ENCODE results near the gene ADPRHL1.

Gene ADPRHL1

DNA sequence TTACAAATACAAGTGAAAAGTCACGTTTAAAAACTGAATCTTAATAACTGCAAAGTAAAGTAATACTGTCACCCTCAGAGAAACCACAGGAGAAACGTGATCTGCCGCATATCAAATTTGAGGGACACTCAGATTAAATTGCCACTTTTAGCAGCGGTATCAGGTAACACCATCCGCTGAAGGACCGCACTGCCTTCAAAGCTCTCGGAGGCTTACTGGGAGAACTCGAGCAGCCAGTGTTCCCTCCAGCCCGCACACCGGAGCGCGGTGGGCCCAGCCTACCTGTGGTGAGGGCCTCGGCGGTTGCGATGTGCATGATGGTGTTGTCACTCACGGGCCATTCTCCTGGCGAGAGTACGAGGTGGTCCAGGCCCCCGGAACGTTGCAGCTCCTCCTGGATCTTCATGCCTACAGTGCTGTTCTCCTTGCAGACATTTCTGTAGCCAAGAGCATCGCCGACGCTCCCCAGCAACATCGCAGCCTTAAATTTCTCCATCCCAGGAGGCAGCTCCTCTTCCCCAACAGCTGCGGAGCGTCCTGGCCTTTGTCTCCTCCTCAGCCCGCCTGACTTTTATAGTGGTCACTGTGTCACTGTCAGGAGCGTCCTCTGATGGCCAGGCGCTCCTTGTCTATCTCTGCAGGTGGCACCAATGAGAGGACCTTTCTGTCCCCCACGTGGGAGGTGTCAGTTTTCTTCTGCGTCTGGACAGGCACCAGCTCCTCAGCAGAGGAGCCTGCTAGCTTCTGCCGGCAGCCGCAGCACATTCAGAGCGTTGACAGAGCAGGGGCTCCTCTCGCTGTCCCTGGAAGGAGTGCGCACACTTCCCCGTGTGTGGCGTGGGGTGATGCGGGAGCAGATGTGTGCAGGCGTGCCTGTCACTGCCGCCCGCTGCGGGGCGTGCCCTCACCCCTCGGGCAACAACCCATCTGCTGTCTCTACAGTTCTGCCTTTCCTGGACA lies at the start of gene ADPRHL1:
Gene ADPRHL1, minus strand, starts transcription at position 547 of the 960 bp plus-strand sequence. Its CDS starts 51 bp downstream, at position 496.
- no peak for DNase-seq (ENCODE audit: low read depth)

DNA sequence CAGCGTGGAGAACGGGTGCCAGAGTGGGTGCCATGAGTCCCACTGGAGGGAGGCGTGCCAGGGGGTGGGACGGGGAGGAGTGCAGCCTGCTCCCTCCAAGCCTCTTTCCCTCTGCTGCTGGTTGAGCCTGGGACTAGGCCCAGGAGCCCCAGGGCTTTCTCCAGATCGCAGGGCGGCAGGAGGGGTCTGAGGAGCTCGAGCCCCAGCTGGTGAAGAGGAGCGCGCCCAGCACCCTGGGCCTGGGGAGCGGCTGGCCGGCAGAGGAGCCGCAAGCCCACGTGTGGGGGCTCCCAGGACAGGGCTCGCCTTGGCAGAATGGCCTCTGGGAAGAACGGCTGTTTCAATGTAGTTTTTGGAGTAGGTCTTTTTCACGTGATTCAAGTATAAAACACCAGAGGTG lies 49.4 kb upstream of the ADPRHL1 start:
- no peak for DNase-seq (ENCODE audit: low read depth)

DNA sequence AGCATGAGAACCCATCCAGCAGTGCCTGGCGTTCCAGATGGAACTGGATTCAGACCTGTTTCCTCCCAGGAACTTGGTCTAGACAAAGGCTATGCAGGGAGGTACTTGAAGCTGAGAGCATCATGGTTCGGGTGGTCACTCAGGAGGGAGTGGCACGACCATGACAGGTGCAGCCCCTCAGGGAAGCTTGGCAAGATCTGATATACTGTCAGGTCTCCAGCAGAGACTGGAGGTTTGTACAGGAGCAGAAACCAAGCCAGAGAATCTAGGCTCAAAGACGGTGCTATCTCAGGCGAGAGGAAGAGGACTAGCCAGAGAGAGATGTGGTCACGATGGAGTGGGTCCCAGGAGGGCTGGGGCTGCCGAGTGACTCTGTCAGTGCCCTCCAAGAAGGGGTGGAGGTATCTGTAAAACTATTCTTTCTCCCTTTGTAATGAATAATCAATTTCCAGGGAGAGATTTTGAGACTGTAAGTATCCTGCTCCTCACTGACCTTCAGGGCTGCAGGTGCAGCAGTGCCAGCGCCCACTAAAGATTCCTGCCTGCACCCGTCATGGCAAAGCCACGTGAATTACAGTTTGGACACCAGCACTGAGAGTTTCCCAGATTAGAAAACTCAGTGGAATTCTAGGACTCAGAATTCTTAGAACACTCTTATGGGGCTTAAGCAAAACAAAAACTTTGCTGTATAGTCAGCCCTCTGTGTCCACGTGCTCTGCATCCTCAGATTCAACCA lies 47.4 kb upstream of the ADPRHL1 start:
- no peak for DNase-seq (ENCODE audit: low read depth)

DNA sequence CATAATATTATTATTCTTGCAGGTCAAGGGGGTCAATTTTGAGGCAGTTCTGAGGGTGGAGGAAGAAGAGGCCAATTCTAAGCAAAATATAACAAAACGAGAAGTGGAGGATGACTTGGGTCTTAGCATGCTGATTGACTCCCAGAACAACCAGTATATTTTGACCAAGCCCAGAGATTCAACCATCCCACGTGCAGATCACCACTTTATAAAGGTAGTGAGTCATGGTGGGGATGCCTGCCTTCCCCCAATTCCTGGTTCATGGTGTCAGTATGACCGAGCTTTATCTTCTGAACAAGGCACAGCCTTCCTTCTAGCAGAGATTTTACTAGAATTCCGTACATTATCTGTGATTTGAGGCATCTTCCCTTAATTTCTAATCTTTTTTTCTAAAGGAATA lies 46.6 kb upstream of the ADPRHL1 start:
- no peak for DNase-seq (ENCODE audit: low read depth)

DNA sequence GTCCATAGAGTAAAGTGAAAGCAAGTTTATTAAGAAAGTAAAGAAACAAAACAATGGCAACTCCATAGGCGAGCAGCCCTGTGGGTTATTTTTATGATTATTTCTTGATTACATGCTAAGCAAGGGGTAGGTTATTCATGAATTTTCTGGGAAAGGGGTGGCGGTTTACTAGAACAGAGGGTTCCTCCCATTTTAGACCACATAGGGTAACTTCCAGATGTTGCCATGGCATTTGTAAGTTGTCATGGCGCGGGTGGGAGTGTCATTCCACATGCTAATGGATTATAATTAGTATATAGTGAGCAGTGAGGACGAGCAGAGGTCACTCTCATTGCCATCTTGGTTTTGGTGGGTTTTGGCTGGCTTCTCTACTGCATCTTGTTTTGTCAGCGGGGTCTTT lies 45.6 kb upstream of the ADPRHL1 start:
- DNase-seq (ENCODE audit: low read depth) = no peak

DNA sequence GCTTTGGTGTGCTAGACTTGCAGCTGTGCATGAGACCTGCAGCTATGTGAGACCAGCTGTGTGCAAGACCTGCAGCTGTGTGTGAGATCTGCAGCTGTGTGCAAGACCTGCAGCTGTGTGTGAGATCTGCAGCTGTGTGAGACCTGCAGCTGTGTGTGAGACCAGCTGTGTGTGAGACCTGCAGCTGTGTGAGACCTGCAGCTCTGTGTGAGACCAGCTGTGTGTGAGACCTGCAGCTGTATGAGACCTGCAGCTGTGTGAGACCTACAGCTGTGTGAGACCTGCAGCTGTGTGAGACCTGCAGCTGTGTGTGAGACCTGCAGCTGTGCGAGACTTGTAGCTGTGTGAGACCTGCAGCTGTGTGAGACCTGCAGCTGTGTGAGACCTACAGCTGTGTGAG lies 43.9 kb upstream of the ADPRHL1 start:
- DNase-seq (ENCODE audit: low read depth) = no peak

DNA sequence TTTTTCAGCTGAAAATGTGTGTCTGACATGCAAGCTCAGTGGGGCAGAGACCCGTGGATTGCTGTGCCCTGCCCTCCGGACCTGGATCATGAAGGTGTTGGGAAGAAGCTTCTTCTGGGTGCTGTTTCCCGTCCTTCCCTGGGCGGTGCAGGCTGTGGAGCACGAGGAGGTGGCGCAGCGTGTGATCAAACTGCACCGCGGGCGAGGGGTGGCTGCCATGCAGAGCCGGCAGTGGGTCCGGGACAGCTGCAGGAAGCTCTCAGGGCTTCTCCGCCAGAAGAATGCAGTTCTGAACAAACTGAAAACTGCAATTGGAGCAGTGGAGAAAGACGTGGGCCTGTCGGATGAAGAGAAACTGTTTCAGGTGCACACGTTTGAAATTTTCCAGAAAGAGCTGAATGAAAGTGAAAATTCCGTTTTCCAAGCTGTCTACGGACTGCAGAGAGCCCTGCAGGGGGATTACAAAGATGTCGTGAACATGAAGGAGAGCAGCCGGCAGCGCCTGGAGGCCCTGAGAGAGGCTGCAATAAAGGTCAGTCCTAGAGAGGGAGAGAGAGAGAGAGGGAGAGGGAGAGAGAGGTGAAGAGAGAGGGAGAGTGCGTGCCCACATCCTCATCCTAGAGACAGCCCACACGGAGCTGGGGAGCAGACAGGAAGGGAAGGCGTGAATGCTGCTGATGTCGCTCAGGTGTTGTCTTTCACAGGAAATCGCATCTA lies 42.4 kb upstream of the ADPRHL1 start:
- DNase-seq (ENCODE audit: low read depth) = no peak

DNA sequence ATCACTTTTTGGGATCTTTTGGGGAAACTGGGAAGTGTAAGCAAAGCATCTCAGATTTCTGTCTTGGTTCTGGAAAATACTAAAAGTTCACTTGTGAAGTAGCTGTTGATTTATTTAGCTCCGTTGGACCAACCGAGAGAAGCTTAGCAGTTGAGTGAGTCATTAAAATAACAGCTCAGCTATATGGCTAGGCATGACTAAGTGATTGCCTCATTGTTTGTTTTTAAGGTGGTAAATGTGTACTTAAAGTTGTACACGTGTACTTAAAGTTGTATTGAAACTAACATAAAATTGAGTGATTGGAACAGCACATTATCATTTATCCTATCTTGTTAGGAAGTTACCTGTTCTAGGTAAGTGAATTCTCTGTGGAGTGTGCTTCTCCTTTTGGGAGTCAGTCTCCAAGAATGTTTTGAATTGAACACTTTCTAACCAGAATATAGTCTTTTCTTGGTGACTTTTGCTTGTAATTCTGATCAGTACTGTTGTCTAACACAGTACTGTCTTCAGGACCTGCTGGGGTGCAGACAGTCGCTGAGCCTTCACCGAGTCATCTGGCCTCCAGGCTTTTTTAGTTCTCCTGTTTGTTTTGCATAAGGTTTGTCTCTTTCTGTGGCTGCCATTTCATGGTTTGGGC lies 40.1 kb upstream of the ADPRHL1 start:
- peak; percentile 81 for DNase-seq (ENCODE audit: low read depth)

DNA sequence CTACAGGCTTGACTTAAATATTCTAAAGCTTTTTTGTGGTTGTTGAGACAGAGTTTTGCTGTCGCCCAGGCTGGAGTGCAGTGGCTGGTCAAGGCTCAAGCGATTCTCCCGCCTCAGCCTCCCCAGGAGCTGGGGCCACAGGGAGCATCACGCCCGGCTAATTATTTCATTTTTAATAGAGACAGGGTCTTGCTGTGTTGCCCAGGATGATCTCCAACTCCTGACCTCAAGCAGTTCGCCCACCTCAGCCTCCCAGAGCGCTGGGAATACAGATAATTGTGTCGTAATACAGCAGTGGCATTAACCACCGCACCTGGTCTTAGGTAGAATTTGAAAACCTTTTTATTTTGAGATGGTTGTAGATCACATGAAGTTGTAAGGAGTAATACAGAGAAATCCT lies 38.7 kb upstream of the ADPRHL1 start:
- DNase-seq (ENCODE audit: low read depth) = no peak

DNA sequence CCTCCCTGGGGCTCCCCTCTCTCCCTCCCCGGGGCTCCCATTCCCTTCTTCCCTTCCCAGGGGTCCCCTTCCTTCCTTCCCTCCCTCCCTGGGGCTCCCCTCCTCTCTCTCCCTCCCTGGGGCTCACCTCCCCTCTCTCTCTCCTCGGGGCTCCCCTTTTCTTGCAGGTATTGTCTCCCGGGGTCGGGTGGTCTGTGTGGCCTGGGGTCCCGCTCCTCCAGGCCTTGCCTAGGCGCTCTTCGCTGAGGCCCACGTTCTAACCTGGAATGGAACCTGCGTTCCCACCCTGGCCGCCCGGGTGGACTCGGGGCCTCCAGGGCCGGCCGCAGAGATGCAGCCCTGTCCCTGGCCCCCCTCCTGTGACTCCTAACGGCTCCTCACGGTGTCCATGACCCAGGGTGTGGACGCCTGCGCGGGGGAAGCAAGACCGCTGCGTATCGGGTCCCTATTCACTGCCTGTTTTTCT lies 38.2 kb upstream of the ADPRHL1 start:
- DNase-seq (ENCODE audit: low read depth) = no peak

DNA sequence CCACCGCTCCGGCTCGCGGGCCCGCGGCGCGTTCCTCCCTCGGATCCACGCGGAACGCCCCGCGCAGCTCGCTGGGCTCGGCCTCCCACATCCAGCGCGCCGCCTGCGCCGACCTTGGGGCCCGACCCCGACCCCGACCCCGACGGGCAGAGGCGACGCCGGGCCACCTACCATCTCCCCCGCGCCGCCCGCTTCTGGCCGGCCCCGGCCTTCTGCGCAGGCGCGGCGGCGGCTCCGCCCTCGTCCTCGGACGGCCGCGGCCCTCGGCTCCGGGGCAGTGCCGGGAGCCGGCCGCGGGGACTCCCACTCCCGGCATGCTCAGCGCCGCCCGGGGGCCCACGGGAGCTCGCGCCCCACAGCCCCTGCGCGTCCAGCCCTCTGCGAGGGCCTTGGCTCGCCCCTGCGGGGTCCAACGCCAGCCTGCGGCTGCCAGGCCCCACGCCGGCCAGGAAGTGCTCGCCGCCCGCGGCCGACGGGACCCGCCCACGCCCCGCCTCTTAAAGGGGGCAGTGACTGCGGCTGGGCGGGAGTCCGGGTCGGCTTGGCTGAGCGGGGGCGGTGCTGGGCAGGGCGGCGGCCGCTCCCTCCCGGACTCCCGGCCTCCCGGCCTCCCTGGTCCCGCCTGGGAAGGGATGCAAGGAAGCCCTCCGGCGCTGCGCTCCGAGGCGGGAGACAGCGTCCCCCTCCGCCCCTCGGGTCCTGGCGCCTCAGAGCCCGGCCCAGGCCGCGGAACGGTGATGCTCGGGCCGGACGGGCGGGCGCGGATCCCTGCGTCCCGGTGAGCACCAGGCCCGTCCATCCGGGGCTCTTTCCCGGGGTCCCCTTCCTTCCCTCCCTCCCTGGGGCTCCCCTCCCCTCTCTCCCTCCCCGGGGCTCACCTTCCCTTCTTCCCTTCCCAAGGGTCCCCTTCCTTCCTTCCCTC lies 37.5 kb upstream of the ADPRHL1 start, which contains the start of gene DCUN1D2:
Gene DCUN1D2, minus strand, starts transcription at position 216 of the 922 bp plus-strand sequence. Its CDS starts 42 bp downstream, at position 174.
- DNase-seq (ENCODE audit: low read depth) = peak; percentile 80

DNA sequence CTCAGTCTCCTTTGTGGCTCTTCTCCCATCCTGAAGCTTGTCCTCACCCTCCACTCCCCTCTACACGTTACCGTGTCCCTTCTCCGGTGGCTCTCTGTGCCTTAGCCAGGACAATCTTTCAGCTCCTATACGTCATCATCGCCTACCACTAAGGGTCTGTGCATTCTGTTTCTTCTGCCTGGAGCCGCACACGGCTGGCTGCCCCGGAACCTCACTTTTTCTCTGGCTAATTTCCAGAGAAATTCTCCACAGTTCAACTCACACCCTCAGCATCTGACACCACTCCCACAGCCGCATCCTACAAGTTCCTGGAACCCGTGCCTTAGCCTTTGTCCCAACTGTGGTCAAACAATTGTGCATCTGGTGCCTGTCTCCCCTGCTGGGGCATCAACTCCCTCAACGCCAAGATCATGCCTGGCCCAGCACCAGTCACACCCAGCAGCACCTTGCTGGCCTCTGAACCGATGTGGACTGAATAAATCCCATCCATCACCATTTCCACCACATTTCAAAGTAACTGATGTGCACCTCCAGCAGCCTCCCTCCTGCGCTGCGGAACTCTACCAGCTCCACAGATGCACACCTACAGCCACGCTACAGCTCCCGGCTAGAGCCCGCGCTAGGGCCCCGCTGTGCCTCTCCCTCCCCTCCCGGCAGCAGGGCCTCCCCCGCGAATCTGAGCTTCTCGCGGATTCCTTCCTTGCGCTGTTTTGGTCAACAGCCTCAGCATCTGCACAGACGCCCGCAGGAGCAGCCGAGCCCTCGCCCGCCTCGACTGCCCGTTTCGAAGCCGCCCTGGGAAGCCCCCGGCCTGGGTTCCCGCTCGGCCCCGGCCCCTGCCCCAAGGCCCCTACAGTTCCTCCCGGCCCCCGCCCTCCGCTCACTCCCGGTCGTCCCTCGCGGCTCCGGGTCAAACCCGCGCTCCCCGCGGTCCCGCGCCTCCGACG lies 36.5 kb upstream of the ADPRHL1 start:
- DNase-seq (ENCODE audit: low read depth) = no peak

DNA sequence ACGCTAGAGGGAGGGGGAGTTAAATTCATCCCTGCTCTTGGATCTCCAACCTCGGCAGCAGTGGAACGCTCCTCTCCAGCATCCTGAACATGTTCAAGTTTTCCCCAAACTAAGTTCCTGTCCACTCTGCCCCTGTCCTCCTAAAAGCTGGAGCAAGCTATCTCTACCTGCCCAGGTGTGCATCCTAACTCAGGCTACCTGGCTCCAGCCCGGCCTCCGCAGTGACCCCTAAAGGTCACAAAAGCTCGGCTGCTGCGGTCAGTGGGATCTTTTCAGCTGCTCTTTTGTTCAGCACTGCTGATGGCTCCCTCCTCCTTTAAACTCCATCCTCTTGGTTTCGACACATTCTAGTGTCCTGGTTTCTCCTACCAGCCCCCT lies 35.9 kb upstream of the ADPRHL1 start:
- no peak for DNase-seq (ENCODE audit: low read depth)

DNA sequence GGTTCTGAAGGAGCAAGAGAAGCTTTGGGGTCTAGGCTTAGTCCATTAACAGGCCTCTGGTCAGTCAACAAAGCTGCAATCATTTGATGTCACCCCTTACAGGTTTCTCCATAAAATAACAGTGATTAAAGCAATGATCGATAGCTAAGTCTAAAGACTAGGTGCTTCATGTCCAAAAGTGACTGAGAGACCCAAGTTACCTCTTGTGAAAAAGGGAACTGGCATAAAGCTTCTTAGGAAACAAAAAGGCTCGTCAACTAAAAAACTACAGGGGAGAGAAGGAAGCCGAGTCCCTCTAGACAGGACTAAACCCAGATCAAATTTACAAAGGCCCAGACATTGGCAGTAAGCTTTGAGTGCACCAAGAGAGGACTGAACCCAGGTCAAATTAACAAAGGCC lies 35.0 kb upstream of the ADPRHL1 start:
- DNase-seq (ENCODE audit: low read depth) = no peak

DNA sequence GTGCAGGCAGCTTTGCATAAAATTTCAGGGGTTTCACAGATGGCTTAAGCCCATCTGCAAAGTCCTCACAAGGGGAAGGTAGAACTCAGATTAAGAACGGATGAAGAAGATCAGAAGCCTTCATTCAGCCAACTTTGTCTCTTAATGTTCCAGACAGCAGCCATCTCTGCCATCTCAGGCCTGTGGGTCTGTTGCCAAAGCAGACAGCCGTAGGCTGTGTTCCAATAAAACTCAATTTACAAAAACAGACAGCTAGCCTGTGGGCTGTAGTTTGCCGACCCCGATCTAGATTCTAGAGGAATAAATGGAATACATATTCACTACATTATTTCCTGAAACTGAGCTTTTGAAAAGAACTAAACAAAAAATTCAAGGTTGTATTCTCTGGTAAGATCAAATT lies 33.4 kb upstream of the ADPRHL1 start:
- no peak for DNase-seq (ENCODE audit: low read depth)

DNA sequence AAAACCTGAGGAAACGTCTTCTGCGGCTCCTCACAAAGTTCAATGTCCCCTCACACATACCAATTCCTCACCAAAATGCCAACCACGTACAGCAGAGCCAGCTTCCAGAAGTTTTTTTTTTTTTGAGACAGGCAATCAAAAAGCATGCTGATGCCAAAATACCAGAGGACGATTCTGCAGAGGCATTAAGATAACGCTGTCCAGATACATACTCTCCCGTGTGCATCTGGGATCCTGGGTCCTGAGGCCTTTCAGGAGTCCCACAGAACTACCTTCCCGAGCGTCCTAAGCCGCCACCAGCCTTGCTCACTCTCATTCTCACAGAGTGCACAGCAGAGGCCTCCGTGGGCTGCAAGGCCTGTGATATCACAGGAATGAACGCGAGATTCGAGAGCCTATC lies 32.3 kb upstream of the ADPRHL1 start:
- DNase-seq (ENCODE audit: low read depth) = no peak

DNA sequence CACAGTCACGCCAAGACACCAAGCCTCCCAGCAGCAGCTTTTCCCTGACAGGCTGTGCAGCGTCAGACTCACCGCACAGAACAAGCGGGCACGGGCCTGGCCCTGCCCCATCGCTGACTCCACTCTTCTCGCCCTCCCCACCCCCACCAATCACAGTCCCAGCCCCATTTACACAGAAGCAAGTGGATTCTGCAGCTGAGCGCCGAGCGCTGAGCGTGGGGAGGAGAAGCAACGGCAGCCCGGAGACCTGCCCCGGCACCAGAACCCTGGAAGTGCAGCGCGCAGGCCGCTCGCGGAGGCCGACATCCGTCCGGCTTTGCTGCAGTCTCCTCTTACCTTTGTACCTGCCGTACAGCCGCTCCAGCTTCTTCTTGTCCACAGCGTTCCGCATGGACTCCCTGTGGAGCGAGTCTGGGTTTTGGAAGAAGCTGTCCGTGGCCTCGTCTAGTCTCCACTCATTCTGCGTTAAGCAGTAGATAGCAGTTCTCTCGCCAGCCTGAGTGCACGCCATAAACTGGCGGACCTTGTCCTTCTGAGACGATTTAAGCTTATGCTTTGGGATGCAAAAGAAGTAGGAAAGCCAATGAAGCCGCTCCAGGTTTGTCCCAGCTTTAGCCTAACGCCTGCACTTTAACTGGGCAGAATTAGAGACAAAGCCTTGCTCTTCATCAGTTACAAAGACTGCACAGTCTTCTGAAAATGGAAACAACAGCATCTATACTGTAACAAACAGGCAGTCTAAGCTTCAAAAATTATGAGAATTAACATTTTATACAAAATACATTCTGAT lies 30.4 kb upstream of the ADPRHL1 start:
- no peak for DNase-seq (ENCODE audit: low read depth)

DNA sequence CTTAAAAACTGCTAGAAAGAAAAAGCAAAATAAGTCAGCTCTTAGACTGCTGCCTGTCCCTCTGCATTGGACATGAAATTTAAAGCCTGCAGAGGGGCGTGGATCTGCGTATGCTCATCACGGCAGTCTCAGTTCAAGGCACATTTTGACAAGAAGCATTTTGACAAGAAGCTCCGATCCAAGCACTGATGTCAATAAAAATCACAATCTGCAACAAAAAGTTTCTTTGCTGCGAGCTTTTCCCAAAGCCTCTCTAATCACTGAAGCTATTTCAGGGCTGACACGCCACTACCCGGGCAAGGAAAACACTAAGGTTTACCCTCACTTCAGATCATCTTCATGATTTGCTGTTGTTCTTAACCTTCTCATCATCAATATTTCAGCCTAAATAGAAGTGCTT lies 29.8 kb upstream of the ADPRHL1 start:
- DNase-seq (ENCODE audit: low read depth) = no peak

DNA sequence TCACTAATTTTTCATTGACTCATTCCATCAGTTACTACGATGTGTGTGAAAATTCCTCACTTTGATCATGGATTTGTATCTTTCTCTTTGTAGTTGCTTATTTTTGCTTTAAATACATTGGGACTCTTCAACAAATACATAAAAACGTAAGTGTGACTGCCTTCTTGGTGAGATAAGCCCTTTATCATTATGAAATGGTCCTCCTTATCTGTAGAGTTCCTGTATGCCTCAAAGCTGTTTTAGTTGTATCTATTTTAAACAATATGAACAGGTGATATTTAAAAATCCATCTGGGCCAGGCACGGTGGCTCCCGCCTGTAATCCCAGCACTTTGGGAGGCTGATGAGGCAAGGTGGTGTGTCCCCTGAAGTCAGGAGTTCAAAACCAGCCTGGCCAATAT lies 25.9 kb upstream of the ADPRHL1 start:
- DNase-seq (ENCODE audit: low read depth) = no peak

Data from GM04503 (cell line).